ENCODE results near the gene PFKFB3.

DNA sequence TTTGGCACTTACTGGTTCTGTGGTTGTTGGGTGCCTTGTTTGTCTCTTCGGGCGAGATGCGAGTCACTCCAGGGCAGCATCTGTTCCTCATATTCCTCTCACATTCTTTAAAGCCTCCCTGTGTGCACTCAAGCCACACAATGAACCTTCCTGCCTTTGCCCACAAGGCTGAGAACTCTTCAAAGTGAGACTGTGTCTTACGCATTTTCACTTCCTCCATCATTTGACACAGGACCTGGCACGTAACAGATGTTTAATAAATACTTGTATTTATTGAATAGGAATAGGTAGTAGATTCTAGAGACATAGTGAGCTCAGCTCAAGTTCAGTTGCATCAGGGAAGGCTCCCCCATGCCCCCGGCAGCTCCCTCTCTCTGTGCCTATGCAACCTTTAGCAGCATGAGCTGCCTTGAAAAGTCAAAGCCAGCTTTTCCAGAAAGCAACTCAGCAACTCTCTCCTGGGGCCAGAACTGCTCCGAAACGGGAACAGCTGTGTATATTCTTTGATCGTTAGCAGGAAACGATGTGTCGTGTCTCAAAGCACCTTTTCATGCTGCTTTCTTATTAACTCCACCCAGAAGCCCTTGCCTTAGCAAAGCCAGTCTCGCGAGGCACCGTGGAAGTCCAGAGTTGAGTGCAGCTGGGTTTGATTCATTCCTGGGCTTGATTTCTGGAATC lies 97.5 kb downstream of the PFKFB3 start:
- no peak for TF ChIP-seq OSR1 (CRISPR knock-in tag; IDR thresholded peaks at IDR 0.05)
- no peak for TF ChIP-seq BACH2 (CRISPR knock-in tag; IDR thresholded peaks at IDR 0.05; ENCODE audit: borderline replicate concordance)

Measured in SK-N-SH treated with all-trans-retinoic acid at 6 μM for 48 hours (cell line).